ENCODE results near the gene DOCK8.

Gene DOCK8

DNA sequence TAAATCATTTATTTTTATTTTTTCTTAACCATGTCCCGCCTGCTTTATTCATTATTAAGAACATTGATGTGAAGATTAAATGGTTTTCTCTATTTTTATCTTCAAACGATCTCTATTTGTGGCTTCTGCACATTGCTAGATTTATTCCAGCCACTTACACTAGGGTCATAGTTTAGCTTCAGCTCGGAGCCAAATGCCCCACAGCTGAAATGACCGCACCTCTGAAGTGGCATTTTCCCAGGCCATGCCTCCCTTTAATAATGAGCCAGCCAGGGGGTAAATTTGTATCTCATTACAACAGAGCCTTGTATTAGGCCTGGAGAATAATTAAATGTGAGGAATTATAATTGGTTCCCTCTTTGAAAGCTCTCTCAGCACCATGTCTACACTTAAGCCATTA, 89.4 kb downstream of the DOCK8 start:
- TF ChIP-seq, protein P1, sequence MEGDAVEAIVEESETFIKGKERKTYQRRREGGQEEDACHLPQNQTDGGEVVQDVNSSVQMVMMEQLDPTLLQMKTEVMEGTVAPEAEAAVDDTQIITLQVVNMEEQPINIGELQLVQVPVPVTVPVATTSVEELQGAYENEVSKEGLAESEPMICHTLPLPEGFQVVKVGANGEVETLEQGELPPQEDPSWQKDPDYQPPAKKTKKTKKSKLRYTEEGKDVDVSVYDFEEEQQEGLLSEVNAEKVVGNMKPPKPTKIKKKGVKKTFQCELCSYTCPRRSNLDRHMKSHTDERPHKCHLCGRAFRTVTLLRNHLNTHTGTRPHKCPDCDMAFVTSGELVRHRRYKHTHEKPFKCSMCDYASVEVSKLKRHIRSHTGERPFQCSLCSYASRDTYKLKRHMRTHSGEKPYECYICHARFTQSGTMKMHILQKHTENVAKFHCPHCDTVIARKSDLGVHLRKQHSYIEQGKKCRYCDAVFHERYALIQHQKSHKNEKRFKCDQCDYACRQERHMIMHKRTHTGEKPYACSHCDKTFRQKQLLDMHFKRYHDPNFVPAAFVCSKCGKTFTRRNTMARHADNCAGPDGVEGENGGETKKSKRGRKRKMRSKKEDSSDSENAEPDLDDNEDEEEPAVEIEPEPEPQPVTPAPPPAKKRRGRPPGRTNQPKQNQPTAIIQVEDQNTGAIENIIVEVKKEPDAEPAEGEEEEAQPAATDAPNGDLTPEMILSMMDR (IDR thresholded peaks at IDR 0.05; ENCODE audit: insufficient read depth, low read length, poor library complexity, severe bottlenecking): no peak
- Histone ChIP-seq H3K4me3 (replicated peaks; ENCODE audit: low read depth, low read length) (no peak overlapping the region), H3K36me3 (ENCODE audit: control insufficient read depth, insufficient read depth, low read length) (peaks cover 7% of the 10 kb centered on the region), H3K27me3 (replicated peaks; ENCODE audit: control insufficient read depth, insufficient read depth, low read length) (no peaks in the 10 kb centered on the region)
- DNase-seq (ENCODE audit: extremely low read depth, insufficient read length): no peak

- Histone ChIP-seq H3K4me3 (replicated peaks; ENCODE audit: low read depth, low read length) (no peak overlapping the region), H3K27me3 (replicated peaks; ENCODE audit: control insufficient read depth, insufficient read depth, low read length) (no peaks in the 10 kb centered on the region), H3K36me3 (ENCODE audit: control insufficient read depth, insufficient read depth, low read length) (peaks cover 7% of the 10 kb centered on the region)
- no peak for DNase-seq (ENCODE audit: extremely low read depth, insufficient read length)
- TF ChIP-seq, protein P1 (IDR thresholded peaks at IDR 0.05; ENCODE audit: insufficient read depth, low read length, poor library complexity, severe bottlenecking): no peak
Measured at GRCh38 chr9:304519-305185, 90.0 kb downstream of the DOCK8 start.

DNA sequence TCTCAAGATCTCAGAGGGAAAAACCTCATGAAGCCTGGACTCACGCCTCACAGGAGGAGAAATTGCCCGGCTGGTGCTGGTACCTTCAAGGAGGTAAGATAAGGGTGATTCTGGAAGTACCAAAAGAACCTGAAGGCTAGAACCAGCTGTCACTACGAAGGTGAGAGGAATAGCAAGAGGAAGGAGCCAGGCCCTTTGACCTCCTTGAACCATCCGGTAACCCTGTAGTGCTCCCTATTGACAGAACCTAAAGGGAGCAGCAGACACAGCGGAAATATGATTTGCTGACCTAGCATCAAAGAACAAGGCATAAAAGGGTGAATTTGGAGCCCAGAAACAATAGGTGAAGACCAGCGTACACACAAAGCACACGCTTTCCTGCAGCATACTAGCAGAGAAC, 92.2 kb downstream of the DOCK8 start:
- DNase-seq (ENCODE audit: extremely low read depth, insufficient read length): no peak
- Histone ChIP-seq H3K4me3 (replicated peaks; ENCODE audit: low read depth, low read length) (no peak overlapping the region), H3K27me3 (replicated peaks; ENCODE audit: control insufficient read depth, insufficient read depth, low read length) (no peaks in the 10 kb centered on the region), H3K36me3 (ENCODE audit: control insufficient read depth, insufficient read depth, low read length) (peaks cover 10% of the 10 kb centered on the region)
- TF ChIP-seq, protein P1 (IDR thresholded peaks at IDR 0.05; ENCODE audit: insufficient read depth, low read length, poor library complexity, severe bottlenecking): peak; percentile 18

DNA sequence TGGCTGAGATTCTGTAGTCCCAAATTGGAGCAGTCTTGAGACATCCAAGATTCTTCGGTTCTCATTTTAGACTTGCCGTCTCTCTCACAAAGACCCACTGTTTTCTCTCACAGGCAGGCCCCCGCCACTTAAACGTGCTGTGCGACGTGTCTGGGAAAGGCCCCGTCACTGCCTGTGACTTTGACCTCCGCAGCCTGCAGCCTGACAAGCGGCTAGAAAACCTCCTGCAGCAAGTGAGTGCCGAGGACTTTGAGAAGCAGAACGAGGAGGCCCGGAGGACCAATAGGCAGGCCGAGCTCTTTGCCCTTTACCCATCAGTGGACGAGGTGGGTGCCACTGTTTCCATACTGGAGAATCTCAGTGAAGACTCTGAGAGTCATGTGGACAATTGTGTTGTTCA, 97.2 kb downstream of the DOCK8 start:
- Histone ChIP-seq H3K27me3 (replicated peaks; ENCODE audit: control insufficient read depth, insufficient read depth, low read length) (no peaks in the 10 kb centered on the region), H3K36me3 (ENCODE audit: control insufficient read depth, insufficient read depth, low read length) (peaks cover 13% of the 10 kb centered on the region), H3K4me3 (replicated peaks; ENCODE audit: low read depth, low read length) (no peak overlapping the region)
- DNase-seq (ENCODE audit: extremely low read depth, insufficient read length): no peak
- TF ChIP-seq, protein P1 (IDR thresholded peaks at IDR 0.05; ENCODE audit: insufficient read depth, low read length, poor library complexity, severe bottlenecking): no peak

DNA sequence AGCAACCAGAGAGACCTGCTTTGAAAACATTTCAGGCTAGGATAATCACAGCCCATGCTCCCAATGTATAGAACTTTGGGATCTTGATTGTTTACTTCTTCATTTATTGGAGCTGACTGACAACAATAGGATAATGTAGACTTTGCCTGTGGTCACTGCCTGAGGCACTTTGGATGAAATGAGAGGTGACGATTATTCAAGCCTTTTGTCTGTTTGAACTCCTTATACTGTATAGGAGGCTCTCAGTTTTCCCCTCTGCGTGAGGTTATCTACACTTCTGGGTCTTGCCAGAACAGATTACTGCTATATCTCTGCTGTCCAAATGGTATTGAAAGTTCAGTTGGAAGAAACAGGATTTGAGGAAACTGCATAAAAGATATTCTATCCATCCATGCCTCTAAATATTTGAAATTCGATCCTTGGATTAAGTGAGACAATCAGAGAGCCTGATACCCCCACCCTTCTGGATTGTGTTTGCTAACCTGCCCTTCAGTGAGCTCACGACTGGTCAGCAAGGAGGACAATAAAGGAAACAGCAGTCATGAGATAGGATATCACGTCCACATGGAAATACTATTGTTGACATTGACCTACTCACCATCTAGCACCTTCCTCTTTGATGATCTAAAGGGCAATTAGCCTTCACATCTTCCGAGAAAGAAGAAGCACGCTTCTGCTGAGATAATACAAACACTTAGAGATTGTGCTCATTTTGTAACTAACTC, 98.1 kb downstream of the DOCK8 start:
- DNase-seq (ENCODE audit: extremely low read depth, insufficient read length): no peak
- Histone ChIP-seq H3K27me3 (replicated peaks; ENCODE audit: control insufficient read depth, insufficient read depth, low read length) (no peaks in the 10 kb centered on the region), H3K4me3 (replicated peaks; ENCODE audit: low read depth, low read length) (no peak overlapping the region), H3K36me3 (ENCODE audit: control insufficient read depth, insufficient read depth, low read length) (peaks cover 12% of the 10 kb centered on the region)
- TF ChIP-seq, protein P1 (IDR thresholded peaks at IDR 0.05; ENCODE audit: insufficient read depth, low read length, poor library complexity, severe bottlenecking): no peak

All from GM06990 (cell line).